ENCODE data around the gene GPR158.

DNA sequence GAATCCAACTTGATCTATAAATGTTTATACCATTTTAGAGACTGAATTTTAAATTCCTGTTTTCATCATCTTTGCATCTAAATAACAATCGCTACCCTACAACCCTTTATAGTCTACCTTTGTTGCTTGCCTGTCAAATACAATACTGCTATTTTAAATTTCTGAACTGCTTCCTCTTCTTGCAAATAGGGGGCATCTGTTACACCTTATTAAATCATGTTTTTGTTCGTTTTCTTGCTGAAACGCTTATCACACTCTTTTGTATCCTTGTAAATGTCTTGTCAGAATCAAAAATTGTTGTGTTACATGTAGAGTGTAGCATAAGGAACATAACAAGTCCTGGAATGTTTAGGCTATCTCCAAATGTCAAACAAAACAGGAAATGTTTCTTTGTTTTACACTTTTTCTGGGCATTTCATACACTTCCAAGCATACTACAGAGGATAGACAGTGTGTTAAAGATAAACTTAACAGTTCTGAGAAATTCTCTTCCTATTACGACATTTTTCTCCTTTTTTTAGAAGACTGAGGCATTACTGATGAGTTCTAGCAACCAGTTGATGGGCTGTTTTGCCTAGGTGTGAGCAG is 281.3 kb downstream of the GPR158 start:
- TF ChIP-seq, protein P1, sequence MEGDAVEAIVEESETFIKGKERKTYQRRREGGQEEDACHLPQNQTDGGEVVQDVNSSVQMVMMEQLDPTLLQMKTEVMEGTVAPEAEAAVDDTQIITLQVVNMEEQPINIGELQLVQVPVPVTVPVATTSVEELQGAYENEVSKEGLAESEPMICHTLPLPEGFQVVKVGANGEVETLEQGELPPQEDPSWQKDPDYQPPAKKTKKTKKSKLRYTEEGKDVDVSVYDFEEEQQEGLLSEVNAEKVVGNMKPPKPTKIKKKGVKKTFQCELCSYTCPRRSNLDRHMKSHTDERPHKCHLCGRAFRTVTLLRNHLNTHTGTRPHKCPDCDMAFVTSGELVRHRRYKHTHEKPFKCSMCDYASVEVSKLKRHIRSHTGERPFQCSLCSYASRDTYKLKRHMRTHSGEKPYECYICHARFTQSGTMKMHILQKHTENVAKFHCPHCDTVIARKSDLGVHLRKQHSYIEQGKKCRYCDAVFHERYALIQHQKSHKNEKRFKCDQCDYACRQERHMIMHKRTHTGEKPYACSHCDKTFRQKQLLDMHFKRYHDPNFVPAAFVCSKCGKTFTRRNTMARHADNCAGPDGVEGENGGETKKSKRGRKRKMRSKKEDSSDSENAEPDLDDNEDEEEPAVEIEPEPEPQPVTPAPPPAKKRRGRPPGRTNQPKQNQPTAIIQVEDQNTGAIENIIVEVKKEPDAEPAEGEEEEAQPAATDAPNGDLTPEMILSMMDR (IDR thresholded peaks at IDR 0.05 in 2 of 3, conservative IDR thresholded peaks at IDR 0.05 in 1 of 3; ENCODE audit: insufficient read depth in 2 of 3, low read depth in 1 of 3, low read length in 3 of 3): peak; percentile 8 to 47 (median 12); a peak in 2 of 6 replicates
- TF ChIP-seq TCF7 (IDR thresholded peaks at IDR 0.05; ENCODE audit: borderline replicate concordance) (no peak), EZH2 (IDR thresholded peaks at IDR 0.05; ENCODE audit: borderline replicate concordance, low read depth, low read length) (no peak), HDAC6 (IDR thresholded peaks at IDR 0.05; ENCODE audit: low read depth, low read length) (no peak), ETS2 (tag; IDR thresholded peaks at IDR 0.05; ENCODE audit: borderline replicate concordance, poor library complexity, severe bottlenecking) (no peak), ZBTB7A (IDR thresholded peaks at IDR 0.05; ENCODE audit: borderline replicate concordance, control insufficient read depth, low read depth, low read length) (no peak)
- TF ChIP-seq, protein P2, sequence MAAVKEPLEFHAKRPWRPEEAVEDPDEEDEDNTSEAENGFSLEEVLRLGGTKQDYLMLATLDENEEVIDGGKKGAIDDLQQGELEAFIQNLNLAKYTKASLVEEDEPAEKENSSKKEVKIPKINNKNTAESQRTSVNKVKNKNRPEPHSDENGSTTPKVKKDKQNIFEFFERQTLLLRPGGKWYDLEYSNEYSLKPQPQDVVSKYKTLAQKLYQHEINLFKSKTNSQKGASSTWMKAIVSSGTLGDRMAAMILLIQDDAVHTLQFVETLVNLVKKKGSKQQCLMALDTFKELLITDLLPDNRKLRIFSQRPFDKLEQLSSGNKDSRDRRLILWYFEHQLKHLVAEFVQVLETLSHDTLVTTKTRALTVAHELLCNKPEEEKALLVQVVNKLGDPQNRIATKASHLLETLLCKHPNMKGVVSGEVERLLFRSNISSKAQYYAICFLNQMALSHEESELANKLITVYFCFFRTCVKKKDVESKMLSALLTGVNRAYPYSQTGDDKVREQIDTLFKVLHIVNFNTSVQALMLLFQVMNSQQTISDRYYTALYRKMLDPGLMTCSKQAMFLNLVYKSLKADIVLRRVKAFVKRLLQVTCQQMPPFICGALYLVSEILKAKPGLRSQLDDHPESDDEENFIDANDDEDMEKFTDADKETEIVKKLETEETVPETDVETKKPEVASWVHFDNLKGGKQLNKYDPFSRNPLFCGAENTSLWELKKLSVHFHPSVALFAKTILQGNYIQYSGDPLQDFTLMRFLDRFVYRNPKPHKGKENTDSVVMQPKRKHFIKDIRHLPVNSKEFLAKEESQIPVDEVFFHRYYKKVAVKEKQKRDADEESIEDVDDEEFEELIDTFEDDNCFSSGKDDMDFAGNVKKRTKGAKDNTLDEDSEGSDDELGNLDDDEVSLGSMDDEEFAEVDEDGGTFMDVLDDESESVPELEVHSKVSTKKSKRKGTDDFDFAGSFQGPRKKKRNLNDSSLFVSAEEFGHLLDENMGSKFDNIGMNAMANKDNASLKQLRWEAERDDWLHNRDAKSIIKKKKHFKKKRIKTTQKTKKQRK (IDR thresholded peaks at IDR 0.05; ENCODE audit: borderline replicate concordance, low read depth, low read length): no peak
